Stimulated activated CD8-positive, alpha-beta memory T cell treated with anti-CD3 and anti-CD28 coated beads, Interleukin-12 subunit alpha, Interleukin-12 subunit beta, amount 100 ng/mL, for 24 hours (primary cell): ENCODE measurements around the gene OBSCN.
"Not testable (repeated sequence)": the region's sequence is repeated elsewhere in the genome, so short reads cannot be mapped to it uniquely, and the experiment has no call there.

Experiments
- DNase-seq: peaks from one replicate; pipeline ENCODE4 v3.0.0-alpha.2; 2020; ENCODE audit errors: extremely low read depth

OBSCN gene

DNA sequence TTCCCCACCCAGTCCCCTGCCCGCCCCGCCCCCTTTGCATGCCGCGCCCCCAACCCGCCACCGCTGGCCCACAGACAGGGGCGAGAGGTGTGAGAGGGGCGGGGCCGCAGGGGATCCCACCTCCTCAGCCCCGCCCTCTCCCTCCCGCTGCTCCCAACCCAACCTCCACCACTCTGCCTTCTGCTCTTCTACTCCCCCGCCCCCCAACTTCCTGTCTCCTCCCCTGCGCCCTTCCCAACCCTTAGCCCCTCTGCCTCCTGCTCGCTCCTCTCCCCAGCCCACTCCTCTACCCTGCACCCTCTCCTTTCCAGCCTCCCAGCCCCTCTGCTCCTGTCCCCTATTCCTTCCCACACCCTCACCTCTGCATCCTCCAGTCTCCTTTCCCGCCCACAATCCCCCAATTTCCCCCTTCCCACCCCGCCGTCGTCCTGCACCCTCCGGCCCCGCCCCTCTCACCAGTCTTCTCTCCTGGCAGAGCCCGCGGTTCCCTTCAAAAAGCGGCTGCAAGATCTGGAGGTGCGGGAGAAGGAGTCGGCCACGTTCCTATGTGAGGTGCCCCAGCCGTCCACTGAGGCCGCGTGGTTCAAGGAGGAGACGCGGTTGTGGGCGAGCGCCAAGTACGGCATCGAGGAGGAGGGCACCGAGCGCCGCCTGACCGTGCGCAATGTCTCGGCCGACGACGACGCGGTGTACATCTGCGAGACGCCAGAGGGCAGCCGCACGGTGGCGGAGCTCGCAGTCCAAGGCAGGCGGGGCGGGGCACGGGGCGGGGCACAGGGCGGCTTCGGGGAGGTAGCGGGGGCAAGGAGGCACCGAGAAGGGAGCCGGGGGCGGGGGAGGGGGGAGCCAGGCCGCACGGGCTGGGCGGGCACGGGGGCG is 5.4 kb downstream of the OBSCN start:
- DNase-seq = peak; percentile 81

DNA sequence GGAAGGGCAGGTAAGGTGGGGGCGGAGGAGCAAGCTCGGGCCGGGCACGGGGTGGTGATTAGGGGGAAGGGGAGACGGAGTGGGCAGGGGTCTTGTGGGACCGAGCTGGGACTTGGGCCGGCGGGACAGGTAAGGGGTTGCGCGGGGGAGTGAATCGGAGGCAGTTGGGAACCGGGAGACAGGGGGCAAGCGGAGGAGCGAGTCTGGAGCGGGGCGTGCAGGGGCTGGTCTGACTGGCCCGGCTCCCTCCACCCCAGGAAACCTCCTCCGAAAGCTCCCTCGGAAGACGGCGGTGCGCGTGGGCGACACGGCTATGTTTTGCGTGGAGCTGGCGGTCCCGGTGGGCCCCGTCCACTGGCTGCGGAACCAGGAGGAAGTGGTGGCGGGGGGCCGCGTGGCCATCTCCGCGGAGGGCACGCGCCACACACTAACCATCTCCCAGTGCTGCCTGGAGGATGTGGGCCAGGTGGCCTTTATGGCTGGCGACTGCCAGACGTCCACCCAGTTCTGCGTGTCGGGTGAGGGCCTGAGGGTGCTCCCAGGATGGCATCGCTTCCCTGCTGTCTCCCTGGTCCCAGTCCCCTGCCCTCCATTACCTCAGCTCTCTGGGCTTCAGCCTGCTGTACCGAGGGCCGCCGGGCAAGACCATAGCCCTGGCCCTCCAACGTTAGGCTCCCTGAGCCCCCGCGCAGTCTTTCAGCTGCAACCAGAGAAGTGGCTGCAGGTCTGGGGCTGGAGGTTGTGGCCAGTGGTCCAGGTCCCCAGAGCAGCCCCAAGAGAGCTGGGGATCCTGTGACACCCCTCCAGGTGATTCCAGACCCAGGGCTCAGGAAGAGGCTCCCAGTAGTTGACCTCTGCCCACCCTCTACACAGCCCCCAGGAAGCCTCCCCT is 6.3 kb downstream of the OBSCN start:
- no peak for DNase-seq

DNA sequence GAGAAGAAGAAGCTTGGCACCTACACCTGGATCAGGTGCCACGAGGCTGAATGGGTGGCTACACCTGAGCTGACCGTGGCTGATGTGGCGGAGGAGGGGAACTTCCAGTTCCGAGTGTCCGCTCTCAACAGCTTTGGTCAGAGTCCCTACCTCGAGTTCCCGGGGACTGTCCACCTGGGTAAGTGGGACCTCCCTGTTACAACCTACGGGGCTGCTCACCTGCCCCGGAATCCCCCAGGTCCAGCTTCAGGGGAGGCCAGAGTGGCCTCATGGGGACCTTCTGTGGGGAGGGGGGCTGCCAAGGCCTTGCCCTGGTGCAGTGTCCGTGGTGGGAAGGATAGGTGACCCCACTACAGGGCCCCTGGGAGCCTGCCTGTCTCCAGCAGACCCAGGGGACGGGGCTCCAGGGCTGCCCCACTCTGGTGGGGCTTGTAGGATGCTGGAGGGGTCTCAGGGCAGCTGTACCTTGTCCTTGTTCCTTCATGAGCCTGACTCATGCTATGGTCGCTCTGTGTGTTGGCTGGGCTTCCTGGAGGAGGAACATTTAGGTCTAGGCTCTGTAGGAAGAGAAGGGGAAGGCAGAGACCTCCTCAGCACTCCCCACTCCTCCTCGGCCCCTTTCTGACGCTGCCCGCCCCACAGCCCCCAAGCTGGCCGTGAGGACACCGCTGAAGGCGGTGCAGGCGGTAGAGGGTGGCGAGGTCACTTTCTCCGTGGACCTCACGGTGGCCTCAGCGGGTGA is 7.2 kb downstream of the OBSCN start:
- no peak for DNase-seq

DNA sequence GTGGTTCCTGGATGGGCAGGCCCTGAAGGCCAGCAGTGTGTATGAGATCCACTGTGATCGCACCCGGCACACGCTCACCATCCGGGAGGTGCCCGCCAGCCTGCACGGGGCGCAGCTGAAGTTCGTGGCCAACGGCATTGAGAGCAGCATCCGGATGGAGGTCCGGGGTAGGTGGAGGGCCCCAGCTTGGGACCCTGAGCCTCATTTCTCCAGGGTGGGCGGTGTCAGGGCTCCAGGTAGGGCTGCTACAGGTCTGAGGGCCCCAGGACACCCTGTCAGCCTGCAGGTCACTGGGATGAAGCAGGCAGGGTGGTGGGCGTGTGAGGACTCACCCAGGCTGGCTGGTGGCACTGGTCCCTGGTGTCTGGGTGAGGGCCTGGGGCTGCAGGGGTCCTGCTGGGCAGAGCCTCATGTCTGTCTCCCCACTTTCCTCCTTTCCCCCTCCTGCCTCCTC is 7.8 kb downstream of the OBSCN start:
- no peak for DNase-seq

DNA sequence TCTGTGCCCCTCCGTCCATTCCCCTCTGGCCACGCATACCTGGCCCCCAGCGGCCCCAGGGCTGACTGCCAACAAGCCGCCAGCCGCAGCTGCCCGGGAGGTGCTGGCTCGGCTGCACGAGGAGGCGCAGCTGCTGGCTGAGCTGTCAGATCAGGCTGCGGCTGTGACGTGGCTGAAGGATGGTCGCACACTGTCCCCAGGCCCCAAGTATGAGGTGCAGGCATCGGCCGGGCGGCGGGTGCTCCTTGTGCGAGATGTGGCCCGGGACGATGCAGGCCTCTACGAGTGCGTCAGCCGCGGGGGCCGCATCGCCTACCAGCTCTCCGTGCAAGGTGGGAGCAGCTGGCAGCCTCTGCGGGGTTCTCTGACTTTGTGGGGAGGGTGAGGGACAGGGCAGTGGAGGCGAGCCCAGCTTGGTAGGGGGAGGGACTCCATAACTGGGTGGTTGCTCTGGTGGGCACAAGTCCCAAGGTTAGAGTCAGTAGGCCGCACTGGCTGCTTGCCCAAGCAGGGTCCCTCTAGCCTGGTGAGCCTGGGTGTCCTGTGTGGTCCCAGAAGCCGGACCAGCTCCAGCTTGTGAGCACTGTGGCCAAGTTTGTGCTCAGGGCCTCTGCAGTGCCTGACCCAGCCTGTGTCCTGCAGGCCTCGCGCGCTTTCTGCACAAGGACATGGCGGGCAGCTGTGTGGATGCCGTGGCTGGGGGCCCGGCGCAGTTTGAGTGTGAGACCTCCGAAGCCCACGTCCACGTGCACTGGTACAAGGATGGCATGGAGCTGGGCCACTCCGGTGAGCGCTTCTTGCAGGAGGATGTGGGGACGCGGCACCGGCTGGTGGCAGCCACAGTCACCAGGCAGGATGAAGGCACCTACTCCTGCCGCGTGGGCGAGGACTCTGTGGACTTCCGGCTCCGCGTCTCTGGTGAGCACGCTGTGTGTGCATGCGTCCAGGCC is 8.8 kb downstream of the OBSCN start:
- DNase-seq = no peak

DNA sequence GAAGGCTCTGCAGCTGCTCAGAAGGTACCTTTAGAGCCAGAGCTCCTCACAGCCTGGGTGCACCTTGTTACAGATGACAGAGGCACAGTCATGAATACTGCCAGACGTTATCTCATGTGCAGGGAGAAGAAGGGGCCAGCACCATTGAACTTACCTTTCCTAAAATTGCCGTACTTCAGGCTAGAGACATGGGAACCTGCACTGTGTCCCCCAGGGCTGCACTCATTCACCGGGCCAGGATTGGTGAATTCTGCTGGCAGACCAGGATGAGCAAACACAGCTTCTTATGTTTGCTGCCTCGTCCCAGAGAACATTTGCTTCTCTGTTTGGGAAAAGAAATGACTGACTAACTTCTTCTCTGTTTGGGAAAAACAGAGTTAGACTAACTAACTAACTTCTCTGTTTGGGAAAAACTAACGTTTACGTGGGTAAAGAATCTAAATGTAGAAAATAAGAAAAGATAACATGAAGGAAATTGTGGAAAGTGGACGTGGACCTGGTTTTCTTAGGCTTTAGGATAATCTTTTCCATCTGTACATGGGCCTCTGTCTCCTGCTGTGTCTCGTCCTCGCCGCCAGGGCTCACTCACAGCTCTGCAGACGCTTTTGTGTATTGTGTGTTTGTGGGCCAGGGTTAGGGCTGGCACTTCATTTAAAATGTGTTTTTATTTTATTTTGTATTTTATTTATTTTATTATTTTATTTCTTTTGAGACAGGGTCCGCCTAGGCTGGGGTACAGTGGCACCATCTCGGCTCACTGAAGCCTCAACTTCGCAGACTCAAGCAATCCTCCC is 9.9 kb downstream of the OBSCN start:
- no peak for DNase-seq

DNA sequence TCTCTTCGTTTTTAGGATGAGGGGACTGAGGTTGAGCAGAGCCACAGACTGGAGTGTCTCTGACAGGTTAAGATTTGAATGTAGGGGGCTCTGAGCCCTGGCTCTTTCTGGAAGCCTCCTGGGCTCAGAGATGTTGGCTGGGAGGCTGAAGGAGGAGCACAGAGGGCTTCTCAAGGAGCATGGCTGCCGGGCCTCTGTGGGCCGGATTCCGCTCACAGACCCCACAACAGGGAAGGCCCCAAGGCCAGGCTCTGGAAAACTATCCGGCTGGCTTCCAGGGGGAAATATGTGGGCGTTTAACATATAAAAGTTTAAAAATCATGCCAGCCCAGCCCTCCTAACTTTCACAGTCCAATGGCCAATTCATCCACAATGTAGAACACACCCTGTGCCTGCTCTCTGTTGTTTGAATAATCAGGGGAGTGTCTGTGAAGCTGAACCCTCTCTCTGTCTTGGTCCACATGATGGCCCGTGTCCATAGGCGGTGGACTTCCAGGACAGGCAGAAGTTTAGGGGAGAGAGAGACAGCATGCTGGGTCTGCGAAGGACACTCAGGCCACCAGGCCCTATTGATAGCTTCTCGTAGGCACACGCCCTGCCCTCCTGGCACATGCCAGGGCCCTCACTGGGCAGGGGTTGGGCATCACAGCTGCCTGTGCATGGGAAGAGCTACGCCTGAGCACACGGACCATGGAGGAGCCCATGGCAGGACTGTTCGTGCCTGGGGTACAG is 10.8 kb downstream of the OBSCN start:
- DNase-seq = no peak

DNA sequence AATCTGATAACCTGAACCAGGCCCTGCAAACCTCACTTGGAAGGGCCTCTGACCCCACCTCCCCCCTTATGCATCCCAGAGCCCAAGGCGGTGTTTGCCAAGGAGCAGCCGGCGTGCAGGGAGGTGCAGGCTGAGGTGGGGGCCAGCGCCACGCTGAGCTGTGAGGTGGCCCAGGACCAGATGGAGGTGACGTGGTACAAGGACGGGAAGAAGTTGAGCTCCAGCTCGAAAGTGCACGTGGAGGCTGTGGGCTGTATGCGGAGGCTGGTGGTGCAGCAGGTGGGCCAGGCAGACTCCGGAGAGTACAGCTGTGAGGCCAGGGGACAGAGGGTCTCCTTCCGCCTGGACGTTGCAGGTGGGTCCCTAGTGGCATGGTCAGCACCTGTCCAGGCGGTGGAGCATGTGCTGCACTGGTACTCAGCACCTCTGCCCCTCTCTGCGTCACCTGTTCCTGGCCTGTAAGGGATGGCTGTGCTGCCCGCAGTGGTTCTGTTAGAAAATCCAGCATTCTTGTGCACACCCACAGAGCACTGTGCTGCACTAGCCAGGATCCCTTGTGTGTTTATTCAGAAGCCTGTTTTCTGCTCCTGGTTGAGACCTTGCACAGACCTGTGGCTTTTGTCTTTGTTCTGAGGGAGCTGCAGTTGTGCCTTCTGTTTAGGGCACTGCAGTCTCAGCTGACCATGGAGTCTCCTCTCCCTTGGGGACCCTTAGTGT is 11.6 kb downstream of the OBSCN start:
- no peak for DNase-seq

DNA sequence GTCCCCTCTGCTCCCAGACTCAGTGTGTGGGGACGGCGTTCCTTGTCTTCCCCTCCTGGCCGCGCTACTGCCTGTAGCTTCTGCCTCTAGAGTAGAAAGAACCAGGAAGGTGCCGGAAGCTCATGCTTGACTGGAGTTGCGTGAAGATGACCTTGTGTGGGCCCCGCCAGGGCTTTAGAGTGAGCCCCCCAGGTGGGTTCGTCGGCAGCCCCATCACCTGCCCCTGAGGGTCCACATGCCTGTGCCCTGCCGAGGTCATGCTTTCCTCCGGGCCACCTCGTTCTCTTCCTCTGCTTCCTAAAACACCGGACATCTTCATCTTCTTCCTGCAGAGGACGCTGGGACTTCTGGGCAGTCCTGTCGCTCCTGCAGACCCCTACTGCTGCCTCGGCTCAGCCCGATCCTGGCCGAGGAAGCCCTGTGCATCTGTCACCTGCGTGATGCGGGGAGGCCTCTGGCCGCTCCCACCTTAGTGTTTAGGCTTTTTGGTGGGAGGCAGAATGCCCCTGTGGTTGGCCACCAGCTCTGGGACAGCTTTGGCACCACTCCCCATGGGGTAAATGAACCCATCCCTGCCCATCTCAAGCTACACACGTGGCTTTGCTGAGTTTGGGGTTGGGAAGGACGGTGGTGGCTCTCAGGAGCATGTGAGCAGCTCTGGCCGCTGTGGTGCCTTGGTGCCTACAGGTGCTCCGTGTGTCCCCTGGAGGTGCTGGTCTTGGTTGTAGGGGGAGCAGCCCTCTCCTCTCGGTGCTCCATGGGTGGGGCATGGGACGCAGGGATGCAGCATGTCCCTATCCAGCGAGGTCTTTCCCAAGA is 12.3 kb downstream of the OBSCN start:
- DNase-seq = no peak

DNA sequence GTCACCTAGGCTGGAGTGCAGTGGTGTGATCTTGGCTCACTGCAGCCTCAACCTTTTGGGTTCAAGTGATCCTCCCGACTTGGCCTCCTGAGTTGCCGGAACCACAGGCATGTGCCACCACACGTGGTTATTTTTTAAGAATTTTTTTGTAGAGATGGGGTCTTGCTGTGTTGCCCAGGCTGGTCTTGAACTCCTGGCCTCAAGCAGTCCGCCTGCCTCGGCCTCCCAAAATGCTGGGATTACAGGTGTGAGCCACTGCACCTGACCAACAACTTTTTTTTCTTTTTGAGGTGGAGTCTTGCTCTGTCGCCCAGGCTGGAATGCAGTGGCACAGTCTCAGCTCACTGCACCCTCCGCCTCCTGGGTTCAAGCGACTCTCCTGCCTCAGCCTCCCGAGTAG is 13.3 kb downstream of the OBSCN start:
- DNase-seq = not testable (repeated sequence)

DNA sequence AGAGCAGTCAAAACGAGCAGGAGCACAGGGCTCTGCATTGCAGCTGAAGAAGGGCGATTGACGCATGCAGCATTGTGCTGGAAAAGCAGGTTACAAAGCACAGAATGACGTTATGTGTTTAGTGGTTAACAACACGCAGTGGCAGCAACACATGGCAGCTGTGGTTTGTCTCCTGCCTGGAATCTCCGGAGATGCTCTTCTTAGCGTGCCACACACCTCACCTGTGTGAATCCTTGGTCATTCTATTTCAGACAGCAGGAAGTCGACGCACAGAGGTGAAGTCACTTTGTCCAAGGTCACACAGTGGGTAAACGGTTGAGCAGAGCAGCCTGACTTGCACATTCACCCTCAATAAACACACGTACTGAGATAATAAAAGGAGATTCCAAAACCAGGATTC is 14.7 kb downstream of the OBSCN start:
- no peak for DNase-seq

DNA sequence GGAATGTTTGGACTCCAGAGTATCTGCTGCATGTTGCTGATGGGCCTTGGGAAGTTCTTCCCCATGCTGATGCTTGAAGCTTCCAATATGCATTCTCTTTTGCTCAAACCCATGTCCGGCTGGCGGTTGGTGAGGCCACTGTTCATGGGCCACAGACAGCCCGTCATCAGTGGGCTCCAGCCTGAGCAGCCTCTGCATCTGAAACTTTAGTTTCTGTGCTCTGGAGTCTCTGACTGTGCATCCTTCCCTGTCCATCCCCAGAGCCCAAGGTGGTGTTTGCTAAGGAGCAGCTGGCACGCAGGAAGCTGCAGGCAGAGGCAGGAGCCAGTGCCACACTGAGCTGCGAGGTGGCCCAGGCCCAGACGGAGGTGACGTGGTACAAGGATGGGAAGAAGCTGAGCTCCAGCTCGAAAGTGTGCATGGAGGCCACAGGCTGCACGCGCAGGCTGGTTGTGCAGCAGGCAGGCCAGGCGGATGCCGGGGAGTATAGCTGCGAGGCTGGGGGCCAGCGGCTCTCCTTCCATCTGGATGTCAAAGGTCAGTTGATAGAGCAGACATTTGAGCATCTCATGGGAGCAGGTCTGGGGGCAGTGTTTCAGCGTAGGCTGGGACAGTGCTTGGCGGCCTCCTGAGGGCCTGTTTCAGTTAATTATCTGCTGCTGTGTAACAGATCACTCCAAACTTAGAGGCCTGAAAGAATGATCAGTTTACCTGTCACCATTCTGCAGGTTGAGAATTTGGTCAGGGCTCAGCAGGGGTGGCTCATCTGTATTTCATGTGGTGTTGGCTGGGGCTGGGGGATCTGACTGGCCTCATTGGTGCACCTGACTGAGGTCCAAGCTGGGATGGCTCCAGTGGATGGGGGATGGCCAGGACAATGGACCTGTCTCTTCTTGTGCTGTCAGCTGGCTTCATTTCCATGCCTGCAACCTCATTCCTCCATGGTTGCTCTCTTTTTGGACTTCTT is 16.6 kb downstream of the OBSCN start:
- no peak for DNase-seq

DNA sequence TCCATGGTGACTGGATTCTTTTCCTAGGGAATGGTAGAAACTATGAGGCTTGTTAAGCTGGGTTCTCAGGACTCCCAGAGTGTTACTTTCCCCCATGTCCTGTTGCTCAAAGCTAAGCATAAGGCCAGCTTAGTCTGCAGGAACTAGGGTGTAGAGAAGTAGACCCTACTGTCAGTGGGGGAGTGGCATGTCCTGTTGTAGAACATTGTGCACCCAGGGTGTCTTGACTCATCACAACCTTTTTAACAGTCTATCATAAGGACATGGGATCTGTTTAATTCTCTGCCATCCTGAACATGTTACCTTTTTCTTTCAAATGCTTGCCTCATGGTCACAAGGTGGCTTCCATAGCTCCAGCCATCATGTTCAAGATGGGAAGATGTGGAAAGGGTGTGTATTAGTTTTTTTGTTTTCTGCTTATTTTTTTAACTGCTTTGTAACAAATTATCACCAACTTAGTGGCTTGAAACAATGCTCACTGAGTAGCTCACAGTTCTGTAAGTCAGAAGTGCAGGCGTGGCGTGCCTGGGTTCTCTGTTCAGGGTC is 17.4 kb downstream of the OBSCN start:
- no peak for DNase-seq

DNA sequence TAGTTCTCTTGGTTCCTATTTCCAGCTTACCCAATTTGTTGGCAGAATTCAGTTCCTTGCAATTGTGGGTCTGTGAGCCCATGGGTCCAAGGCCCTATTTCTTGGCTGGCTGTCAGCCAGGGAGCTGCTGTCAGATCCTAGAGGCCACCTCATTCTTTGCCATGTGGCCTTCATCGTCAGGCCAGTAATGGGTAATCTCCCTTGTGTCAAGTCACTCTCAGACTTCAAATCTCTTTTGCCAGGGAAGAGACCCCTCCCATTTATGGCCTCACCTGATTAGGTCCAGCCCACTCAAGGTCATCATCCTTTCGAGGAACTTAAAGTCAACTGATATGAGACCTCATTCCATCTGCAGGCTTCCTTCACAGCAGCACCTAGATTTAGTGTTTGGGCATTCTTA is 17.9 kb downstream of the OBSCN start:
- no peak for DNase-seq

DNA sequence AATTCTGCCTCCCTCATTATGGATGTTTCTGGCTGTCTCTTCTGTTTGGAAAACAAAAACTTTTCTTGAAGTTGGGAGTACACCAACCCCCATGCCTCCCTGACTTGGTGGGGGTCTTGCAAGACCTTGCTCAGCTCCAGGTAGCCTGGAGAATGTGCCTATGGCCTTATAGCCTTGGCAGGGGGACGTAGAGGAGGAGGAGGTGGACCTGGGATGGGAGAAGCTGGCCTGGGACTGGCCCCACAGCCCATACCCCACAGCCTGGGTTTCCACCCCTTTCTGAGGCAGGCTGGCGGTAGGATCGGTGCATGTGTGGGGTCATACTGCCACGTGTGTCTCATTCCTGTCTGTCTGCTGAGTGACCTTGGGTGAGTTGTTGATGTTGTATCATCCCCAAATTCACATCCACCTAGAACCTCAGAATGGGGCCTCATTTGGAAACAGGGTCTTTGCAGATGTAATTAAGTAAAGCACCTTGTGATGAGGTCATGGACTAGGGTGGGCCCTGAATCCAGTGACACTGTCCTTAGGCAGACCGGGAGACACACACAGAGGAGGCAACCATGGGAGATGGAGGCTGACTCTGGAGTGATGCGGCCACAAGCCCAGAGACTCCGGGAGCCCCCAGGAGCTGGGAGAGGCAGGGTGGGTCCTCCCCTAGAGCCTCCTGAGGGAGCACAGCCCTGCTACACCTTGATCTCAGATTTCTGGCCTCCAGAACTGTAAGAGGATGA is 18.5 kb downstream of the OBSCN start:
- DNase-seq = no peak
